ENCODE data around the gene SBK2.

GRCh38 chr19:55519451-55520311 is 17.3 kb downstream of the SBK2 start:
- TF ChIP-seq CTCF (IDR thresholded peaks at IDR 0.05; ENCODE audit: insufficient read depth, low read depth, low read length), result no peak
- TF ChIP-seq EZH2 (IDR thresholded peaks at IDR 0.05; ENCODE audit: insufficient read depth, low read length), result no peak
